ENCODE measurements around the gene MOB2.

Gene MOB2

DNA sequence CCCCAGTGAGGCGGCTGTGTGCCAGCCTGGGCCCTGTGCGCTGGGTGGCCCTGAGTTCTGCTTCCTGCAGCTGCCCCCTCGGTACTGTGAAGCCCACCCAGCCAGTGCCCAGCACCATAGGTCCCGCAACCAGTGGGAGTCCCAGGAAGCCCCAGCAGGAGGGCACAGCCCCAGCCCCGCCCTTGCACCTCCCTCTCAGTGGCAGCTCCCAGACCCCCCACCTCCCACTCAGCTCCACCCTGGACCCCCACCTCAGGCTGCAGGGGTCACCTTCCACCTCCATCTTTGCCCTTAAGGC lies 30.9 kb downstream of the MOB2 start:
- no peak for DNase-seq (ENCODE audit: low spot score)

DNA sequence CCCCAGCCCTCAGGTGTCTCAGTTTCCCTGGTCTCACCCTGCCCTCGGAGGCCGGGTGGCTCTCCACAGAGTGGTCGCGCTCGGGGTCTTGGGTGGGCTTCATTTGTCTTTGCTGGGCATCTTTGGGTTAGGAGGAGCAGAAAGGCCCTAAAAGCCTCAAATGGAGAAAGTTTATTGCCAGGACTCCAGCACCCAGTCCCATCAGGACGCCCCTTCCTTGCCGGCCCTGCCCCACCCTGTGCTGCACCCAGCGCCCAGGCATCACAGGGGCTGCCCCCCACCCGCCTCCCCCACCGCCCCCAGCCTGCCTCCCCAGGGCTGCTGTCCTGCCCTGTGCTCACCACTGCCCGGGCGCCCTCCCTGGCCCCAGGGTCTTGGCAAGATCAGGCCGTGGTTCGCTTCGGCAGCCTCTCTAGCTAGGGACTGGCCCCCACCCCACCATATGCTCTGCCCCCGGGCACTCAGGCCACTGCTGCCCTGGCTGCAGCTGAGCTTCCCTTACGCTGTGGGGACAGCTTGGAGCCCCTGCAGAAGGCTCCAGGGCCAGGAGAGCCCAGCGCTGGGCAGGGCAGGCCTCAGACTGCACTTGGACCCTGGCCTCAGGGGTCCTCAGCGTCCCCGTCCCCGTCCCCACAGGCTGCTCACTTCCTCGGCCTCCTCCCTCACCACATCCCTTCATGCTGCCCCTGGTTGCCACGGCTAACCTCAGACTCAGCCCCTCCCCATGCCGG lies 31.4 kb downstream of the MOB2 start:
- DNase-seq (ENCODE audit: low spot score): no peak

DNA sequence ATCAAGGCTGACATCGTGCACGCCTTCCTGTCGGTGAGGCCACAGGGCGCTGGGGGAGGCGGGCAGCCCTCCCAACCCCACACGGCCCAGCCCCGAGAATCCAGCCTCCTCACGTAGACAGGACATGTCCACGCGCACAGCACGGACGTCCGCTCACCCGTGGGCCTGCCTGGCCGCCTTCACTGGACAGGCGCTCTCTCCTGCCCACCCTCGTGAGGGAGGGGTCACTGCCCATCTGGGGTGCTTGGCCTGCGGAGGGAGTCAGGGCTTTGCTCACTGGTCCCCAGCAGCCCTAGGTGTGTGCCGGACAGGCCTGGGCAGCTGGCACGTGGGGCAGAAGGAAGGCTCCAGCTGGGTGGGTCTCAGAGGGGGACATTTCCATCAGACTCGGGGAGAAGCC lies 32.0 kb downstream of the MOB2 start:
- DNase-seq (ENCODE audit: low spot score): no peak

DNA sequence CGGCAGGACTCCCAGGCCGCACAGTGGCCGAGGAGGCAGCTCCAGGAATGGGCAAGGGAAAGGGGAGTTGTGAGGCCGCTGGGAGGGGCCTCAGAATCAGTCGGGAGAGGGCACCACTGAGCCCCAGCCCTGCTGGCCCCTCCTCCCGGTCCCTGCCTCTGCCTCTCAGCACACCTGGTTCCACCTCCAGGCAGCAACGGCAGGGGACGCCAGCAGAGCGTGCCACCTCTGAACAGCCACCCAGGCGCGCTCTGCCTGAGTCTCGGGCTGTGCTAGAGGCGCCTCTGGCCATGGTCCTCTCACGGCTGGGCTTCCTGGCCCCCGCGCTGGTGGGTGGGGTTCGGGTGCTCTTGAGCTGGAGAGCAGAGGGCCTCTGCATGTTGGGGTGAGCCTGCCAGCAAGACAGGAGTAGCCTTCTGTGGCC lies 33.0 kb downstream of the MOB2 start:
- DNase-seq (ENCODE audit: low spot score): no peak

DNA sequence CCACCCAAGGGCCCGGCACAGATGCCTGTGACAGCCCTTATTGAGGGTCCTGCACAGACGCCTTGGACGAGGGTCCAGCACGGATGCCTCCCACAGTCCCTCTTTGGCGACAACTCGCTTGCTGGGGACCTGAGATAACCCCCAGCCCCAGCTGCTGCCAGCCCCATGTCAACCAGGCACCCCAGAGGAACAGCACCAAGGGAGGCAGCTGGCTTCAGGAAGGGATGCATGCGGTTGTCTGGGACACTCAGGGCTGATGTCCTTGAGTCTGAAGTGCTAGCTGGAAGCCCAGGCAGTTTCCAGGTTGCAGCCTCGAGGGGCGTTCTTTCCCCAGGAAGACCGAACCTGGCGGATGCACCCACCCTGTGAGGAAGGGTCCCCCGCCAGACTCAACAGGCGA lies 33.8 kb downstream of the MOB2 start:
- DNase-seq (ENCODE audit: low spot score): no peak

DNA sequence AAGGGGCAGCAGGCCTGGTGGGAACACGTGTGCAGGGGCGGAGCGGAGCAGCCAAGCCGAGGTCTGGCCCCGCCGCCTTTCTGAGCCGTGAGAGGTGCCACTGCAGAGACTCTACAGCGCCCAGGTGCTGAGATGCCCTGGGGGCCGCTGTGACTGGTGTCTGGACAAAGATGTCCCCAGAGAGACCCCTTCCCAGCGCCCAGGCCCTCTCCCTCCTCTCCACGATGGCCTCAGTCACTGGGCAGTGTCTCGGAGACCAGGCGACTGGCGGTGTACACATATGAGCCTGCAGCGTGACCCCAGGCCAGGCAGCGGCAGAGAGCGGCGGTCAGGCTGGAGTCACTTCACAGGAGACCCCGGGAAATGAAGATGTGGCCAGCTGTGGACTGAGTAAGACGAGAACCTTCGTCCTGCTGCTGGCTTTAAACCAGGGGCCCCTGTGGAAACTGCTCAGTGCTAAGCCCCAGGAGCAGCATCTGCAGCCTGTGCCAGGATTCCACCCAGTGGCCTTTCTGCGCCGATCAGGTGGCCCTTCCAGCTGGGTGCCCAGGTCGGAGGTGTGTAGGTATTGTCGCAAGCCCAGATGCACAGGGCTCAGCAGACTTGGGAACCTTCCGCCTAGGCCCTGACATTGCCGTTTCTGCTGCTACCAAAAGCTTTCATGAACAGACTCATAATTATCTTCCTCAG lies 34.7 kb downstream of the MOB2 start:
- no peak for DNase-seq (ENCODE audit: low spot score)

DNA sequence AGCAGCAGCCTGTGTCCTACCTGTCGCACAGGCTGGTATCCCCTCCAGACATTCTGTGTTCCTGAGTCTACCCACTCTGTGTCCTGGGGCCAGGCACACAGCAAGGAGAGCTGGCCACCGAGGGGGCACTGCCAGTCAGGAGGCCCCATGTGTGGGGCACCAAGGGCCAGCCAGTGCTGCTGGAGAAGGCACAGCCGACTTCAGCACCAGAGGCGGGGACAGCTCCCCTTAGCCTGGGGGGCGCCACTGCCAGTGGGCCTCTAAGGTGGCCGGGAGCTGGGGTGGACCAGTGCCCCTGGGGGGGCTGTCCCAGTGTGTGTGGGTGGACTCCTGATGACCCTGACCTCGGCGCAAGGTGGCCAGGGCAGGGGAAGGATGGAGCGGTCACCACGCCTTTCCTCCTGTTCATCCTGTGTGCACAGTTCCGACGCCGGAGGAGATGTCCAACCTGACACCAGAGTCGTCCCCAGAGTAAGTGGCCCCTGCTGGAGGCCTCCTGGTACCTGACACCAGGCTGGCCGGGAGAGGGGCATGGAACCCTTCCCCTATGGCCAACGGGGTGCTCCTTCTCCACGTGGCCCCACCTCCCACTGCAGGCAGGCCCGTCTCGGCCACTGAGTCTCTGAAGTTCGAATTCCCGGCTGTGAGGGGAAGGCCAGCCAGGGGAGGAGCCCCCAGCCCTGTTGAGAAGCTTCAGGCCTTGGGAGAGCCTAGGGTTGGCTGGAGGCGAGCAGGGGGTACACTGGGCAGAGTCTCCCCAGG lies 35.4 kb downstream of the MOB2 start:
- no peak for DNase-seq (ENCODE audit: low spot score)

DNA sequence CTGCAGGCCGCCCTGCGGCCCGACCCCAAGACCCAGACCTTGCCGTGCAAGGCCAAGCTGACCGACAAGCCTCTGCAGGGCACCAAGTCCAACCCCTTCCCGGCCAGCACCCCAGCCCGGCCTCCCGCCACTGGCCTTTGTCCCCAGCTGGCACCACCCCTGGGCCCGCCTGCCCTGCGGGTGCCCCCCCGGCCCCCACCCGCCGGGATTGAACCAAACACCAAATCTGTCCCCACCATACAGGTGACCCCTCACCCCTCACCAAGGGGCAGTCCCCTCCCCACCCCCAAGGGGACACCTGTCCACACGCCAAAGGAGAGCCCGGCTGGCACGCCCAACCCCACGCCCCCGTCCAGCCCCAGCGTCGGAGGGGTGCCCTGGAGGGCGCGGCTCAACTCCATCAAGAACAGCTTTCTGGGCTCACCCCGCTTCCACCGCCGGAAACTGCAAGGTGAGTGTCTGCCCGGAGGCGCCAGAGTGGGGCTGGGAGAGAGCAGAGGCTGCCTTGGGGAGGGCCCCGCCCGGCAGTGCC lies 36.2 kb downstream of the MOB2 start:
- no peak for DNase-seq (ENCODE audit: low spot score)

DNA sequence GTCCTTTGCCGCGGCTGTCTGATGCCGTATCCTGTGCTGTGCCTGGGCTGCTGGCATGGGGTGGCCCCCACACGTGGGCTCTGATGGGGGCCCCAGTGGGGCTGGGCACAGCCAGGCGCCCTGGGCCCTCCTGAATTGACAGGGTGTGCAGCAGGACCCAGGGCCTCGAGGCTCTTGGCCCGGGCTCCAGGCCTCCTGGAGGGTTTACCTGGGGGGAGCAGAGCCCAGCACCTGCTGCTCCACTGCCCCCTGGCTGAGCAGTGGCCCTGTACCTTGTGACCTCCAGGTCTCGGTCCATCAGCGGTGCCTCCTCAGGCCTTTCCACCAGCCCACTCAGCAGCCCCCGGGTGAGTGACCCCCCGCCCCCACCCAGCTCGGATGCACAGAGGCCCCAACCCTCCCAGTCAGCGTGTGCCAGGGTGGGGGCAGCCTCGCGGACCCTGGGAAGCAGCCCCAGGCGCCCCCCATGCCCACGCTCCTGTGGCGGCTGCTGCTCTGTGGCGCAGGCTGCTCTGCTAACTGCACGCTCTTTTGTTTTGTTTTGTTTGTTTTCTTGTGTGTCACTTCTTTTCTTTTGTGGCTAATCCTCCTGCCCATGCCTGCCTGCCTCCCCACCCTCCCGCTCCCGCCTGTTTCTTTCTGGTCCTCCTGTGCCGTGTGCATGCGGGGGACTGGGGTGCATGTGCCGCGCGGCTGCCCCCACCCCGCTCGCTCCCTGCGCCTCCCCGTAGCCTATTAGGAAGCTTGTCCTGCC lies 36.9 kb downstream of the MOB2 start:
- no peak for DNase-seq (ENCODE audit: low spot score)

DNA sequence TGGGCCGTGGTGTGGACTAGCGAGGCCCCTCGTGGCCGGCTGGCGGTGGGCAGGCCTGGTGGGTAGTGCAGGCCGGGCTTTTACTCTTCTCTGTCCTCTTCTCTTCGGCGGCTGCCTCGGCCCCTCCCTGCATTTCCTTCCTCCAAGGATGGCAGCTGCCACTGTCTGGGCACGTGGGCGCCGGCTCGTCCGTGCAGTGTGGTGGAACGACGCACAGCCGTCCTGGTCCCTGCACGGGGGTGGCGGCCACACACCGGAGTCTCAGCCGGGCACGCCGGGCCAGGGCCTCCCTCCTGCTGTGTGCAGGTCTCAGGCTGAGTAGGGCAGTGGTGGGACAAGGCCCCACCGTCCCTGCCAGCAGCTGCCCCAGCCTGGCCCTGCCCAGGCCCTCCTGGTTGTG lies 37.7 kb downstream of the MOB2 start:
- no peak for DNase-seq (ENCODE audit: low spot score)

DNA sequence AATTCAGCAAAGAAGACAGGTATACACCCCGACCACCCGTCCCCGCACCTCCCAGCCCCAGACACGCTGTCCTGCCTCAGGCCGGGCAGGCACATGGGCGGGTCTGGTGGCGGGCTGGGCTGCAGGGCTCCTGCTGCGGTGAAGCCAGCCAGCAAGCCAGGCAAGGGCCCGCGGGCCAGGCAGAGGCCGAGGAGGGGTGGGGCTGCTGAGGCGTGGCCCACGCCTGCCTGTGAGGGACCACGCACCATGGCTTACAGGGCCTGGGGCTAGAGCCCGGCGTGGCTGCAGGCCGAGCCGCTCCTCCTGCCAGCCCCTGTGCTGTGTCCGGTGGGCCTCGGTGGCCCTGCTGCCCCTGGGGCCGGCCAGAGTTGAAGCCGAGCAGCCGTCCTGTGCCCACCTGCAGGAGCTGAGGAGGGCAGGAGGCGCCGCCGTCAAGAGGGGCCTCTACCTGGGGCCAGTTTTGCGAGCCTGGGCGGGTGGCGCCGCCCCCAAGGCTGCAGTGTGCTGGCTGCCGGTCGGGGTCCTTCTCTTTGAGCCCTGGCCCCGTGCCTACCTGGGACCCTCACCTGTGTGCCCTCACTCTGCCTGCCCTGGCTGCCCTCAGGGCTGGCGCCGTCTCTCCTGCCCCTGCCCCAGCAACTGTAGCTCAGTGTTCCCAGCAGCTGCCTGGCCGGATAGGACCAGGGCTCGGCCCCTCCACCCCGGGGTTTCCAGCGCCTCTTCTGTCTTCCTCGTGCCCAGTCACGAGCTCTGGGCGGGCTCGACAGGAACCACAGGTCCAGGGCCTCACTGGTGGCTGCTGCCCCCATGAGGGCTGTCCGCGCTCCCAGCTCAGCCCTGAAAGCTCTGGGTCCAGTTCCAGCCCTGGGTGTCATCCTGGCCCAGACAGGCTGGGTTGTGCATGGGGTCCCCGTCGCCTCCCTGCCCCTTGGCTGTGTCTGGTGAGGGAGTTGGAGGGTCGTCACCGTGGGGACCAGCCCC lies 38.4 kb downstream of the MOB2 start:
- no peak for DNase-seq (ENCODE audit: low spot score)

DNA sequence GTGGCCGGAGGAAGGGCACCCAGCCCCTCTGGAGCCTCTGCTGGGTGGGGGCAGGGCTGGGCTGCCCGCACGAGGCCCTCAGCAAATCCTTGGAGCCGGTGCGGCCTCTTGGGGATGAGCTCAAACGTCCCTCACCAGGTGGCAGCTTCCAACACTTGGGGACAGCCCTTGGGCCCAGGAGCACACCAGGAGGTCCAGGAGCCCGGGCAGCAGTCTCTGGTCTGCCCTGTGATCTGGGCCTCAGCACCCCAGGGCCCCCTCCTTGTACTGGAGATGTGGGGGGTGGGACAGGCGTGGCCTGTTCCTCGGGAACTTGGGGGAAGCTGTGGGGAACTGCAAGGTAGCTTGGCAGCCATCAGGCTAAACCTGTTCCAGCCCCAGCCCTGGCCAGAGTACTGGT lies 40.0 kb downstream of the MOB2 start:
- no peak for DNase-seq (ENCODE audit: low spot score)

DNA sequence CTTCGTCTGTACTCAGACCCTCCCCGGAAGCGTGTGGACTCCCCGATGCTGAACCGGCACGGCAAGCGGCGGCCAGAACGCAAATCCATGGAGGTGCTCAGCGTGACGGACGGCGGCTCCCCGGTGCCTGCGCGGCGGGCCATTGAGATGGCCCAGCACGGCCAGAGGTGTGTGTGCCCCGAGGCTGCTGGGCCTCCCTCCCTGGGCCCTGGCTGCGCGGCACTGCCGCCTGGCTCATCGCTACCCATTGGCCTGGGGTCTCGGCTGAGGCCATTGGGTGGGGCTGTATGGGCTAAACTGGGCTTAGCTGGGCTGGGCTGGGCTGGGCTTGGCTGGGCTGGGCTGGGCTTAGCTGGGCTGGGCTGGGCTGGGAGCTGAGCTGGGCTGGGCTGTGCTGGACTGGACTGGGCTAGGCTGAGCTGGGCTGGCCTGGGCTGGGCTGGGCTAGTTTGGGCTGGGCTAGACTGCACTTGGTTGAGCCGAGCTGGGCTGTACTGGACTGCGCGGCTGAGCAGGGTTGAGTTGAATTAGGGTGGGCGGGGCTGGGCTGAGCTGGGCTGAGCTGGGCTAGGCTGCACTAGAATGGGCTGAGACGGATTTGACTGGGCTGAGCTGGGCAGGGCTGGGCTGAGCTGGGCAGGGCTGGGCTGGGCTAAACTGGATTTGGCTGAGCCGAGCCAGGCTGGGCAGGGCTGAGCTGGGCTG lies 40.7 kb downstream of the MOB2 start:
- DNase-seq (ENCODE audit: low spot score): no peak

DNA sequence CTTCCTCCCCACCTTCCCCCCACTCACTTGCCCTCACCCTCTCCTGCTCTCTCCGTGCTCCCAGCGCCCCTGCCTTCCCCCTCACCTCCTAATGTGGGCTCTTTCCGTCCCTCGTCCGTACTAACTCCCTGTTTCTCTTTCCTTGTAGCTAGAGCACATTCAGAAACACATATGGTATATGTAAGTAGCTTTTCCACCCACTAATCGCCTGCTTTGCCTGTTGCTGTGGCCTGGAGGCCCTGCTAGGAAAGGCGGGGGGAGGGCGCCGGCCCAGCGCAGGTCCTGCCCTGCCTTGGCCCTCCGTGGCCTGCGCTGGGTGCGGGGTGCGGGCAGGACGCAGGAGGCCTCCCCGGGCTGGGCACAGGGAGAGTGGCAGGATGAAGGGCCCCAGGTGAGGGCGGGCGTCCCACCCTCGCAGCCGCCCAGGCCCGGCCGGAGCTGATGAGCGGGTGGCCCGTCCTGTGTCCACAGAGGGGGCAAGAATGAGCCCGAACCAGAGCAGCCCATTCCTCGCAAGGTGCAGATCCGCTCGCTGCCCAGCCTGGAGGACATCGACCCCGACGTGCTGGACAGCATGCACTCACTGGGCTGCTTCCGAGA lies 41.7 kb downstream of the MOB2 start:
- no peak for DNase-seq (ENCODE audit: low spot score)

DNA sequence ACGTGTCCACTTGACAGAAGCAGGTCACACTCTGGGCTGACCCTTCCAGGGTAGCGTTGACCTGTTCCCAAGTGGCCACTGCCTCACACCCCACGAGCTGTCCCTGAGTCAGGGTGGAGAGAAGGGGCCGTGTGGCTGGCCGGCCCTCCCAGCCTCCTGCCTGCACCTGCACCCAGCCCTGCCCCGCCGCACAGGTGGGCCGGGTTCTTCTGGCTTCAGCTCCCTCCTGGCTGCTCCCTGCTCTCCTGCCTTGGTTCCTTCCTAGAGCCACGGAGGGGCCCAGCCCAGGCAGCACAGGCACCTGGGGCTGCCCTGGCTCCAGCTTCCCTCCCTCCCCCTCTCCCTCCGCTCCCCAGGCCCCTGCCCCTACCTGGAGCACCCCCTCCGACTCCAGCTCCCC lies 42.3 kb downstream of the MOB2 start:
- no peak for DNase-seq (ENCODE audit: low spot score)

DNA sequence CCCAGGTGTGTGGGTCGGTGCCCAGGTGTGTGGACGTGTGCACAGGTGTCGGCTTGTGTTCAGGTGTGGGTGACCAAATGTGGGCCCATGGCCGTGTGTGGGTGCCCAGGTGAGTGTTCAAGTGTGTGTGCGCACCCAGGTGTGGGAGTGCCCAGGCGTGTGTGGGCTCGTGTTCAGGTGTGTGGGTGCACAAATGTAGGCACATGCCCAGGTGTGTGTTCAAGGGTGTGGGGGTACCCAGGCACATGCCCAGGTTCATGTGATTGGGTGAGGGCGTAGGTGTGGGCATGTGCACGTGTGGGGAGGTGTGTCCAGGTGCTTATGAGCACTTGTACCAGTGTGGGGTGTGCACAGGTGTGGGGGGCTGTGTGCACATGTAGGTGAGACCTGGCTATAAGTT lies 42.8 kb downstream of the MOB2 start:
- no peak for DNase-seq (ENCODE audit: low spot score)

DNA sequence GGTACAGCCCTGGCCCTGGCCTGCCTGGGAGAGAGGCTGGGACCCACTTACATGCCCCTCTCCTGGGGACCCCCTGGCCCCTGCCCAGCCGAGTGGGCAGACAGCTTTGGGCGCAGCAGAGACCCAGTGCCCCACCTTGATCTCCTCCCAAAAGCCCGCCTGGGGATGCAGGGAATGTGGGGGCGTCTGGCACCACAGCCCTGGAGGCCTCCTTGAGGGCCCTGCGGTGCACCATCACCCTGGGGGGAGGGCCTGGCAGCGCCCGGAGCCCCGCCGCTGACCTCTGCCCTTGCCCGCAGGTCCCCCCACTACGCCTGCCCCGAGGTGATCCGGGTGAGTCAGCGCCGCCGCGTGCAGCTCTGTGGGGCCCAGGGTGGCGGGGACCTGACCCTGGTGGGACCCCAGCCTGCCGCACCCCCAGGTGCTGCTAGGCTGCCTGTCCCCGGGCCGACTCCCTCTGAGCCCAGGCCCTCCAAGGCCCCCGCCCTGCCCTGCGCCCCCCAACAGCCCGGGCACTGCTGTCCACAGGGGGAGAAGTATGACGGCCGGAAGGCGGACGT lies 43.7 kb downstream of the MOB2 start:
- DNase-seq (ENCODE audit: low spot score): no peak

DNA sequence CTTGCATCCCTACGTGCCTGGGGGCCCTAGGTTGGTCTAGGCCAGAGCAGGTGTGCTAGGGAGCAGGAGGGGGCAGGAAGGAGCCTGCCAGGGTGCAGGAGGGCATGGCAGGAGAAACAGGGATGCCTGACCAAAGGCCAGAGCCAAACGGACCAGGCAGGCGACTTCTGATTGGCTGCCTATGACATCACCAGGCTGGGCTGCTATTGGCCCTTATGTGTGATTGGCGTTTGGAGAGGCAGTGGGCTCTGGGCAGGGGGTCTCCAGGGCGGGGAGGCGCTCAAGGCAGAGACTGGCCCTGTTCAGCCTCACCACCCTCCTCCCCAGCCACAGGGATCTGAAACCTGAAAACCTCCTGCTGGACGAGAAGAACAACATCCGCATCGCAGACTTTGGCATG lies 44.4 kb downstream of the MOB2 start:
- DNase-seq (ENCODE audit: low spot score): no peak

DNA sequence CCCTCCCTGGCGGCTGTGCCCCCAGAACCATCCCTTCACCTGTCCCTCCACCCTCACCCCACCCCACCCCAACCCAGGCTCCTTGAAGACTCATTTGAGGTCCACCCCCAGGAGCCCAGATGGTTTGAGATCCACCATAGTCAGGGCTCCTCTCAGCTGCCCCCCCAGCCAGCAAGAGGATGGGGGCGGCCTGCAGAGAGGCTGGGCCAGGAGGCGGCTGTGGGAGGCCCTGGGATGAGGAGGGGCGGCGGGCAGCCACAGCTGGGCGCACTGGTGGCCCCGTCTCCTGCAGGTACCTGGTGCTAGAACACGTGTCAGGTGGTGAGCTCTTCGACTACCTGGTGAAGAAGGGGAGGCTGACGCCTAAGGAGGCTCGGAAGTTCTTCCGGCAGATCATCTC lies 46.1 kb downstream of the MOB2 start:
- DNase-seq (ENCODE audit: low spot score): no peak

DNA sequence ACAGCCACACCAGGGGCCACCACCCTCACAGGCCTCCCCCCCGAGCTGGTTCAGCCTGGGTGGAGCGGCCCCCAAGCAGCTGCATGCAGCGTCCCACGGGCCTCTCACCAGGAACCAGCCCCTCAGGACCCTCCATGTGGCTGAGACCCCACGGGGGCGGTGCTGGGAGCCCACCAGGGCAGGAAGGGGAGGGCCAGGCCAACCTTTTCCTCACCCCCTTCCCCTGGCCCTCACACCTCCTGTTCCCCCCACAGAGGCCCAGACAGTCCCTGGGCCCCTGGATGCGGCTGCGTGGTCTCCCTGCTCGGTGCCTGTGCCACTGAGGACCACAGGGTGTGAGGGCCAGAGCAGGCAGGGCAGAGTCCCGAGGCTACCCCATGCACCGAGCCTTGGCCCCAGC lies 46.5 kb downstream of the MOB2 start:
- no peak for DNase-seq (ENCODE audit: low spot score)
